Ishikawa (cell line): ENCODE data around the gene CNPY4.

Source experiments
- FOXM1 ChIP-seq: IDR thresholded peaks from 2 replicates; pipeline ENCODE4 v1.6.1; 2012; ENCODE audit warnings: low read depth, borderline replicate concordance
- MAX ChIP-seq: IDR thresholded peaks from 2 replicates; pipeline ENCODE4 v1.6.1; 2012
- RAD21 ChIP-seq: IDR thresholded peaks from 2 replicates; pipeline ENCODE4 v1.6.1; 2012; ENCODE audit warnings: low read depth
- REST ChIP-seq: IDR thresholded peaks from 2 replicates; pipeline ENCODE4 v1.6.1; 2012; ENCODE audit warnings: low read depth, mild to moderate bottlenecking
- TAF1 ChIP-seq: IDR thresholded peaks from 2 replicates; pipeline ENCODE4 v1.6.1; 2012; ENCODE audit warnings: low read depth, mild to moderate bottlenecking
- YY1 ChIP-seq: IDR thresholded peaks from 2 replicates; pipeline ENCODE4 v1.6.1; 2012; ENCODE audit warnings: low read depth

- TF ChIP-seq FOXM1 (no peak), RAD21 (no peak), REST (no peak), TAF1 (no peak), YY1 (no peak), MAX (no peak)
These were observed 23.7 kb upstream of the CNPY4 start for GRCh38 chr7:100095704-100096103.
